Esophagus (tissue), 2 donors: ENCODE results near the gene NFKBIE. TPM values are rescaled to one million over a fixed set of nuclear protein-coding genes. Genes with fewer than 3 reads are reported as not detected.

Experiments
- H3K27ac ChIP-seq, 2 donors: one replicate each; pipeline ENCODE4 v1.5.1; 2013; ENCODE audit warnings: low read depth in 2 of 2, mild to moderate bottlenecking in 2 of 2, inconsistent platforms in 1 of 2, low read length in 1 of 2, moderate library complexity in 1 of 2
- H3K27me3 ChIP-seq, 2 donors: one replicate each; pipeline ENCODE4 v1.6.1; 2013; ENCODE audit warnings: low read length in 2 of 2, control low read depth in 1 of 2, mild to moderate bottlenecking in 1 of 2; ENCODE audit not compliant: insufficient read depth in 2 of 2, control insufficient read depth in 1 of 2
- H3K36me3 ChIP-seq, 2 donors: one replicate each; pipeline ENCODE4 v1.6.1; 2013; ENCODE audit warnings: low read length in 1 of 2; ENCODE audit not compliant: control insufficient read depth in 2 of 2, insufficient read depth in 2 of 2
- H3K4me1 ChIP-seq, 2 donors: one replicate each; pipeline ENCODE4 v1.6.1; 2013; ENCODE audit warnings: low read length in 1 of 2; ENCODE audit not compliant: control insufficient read depth in 2 of 2, insufficient read depth in 2 of 2
- H3K4me3 ChIP-seq, 2 donors: one replicate each; pipeline ENCODE4 v1.5.1; 2013; ENCODE audit warnings: low read length in 2 of 2, mild to moderate bottlenecking in 2 of 2, low read depth in 1 of 2, moderate library complexity in 1 of 2
- H3K9me3 ChIP-seq, 2 donors: one replicate each; pipeline ENCODE4 v1.6.1; 2013; ENCODE audit warnings: mild to moderate bottlenecking in 2 of 2, low read depth in 1 of 2, low read length in 1 of 2, moderate library complexity in 1 of 2; ENCODE audit not compliant: control insufficient read depth in 2 of 2, insufficient read depth in 1 of 2
- WGBS, 2 donors: extraction: QIAGEN DNeasy Blood & Tissue Kit; methylation state at CpG; one replicate each; pipeline ENCODE4 v1.1.7; 2013; 5-methylcytosine and 5-hydroxymethylcytosine counted together
- polyA plus RNA-seq, 2 donors: library from polyadenylated mRNA; stranded (reverse); fragments of 200-250 nt; gene quantifications; one replicate each; pipeline ENCODE4 v1.2.3, GENCODE V29; 2013
- donor health status: healthy with polysubstance abuse.
- donor health status: Bipolar disorder and iron deficiency.

Gene NFKBIE
- polyA plus RNA-seq, 2 donors = 3.8 to 8.1 TPM

- no peak overlapping the region for H3K27ac ChIP-seq
- H3K27me3 ChIP-seq = peaks cover 0 to 12% of the 10 kb centered on the region in 2 donors
- 22 to 27% methylated on average over 5 of the region's 5 CpGs for WGBS, 2 donors
- peaks cover 6 to 13% of the 10 kb centered on the region in 2 donors for H3K4me1 ChIP-seq
- no peaks in the 10 kb centered on the region for H3K36me3 ChIP-seq
- H3K9me3 ChIP-seq = no peaks in the 10 kb centered on the region
- H3K4me3 ChIP-seq = no peak overlapping the region
Measured at GRCh38 chr6:44268095-44268628, 2.8 kb upstream of the NFKBIE start.

GRCh38 chr6:44267252-44267651 is 1.9 kb upstream of the NFKBIE start:
- peaks cover 0 to 10% of the 10 kb centered on the region in 2 donors for H3K27me3 ChIP-seq
- peaks cover 7 to 22% of the 10 kb centered on the region in 2 donors for H3K4me1 ChIP-seq
- no peak overlapping the region for H3K27ac ChIP-seq
- H3K36me3 ChIP-seq = peaks cover 0 to under 1% of the 10 kb centered on the region in 2 donors
- H3K4me3 ChIP-seq = no peak overlapping the region
- no peaks in the 10 kb centered on the region for H3K9me3 ChIP-seq
- WGBS, 2 donors = 72 to 74% methylated on average over 10 of the region's 10 CpGs

GRCh38 chr6:44266347-44266746 is 996 bp upstream of the NFKBIE start:
- Histone ChIP-seq H3K4me1 (peaks cover 7 to 22% of the 10 kb centered on the region in 2 donors), H3K36me3 (peaks cover 0 to 4% of the 10 kb centered on the region in 2 donors), H3K27me3 (peaks cover 0 to 9% of the 10 kb centered on the region in 2 donors), H3K27ac (no peak overlapping the region), H3K9me3 (no peaks in the 10 kb centered on the region), H3K4me3 (no peak overlapping the region)
- 79 to 80% methylated on average over 3 of the region's 3 CpGs for WGBS, 2 donors

- peaks cover 0 to 4% of the 10 kb centered on the region in 2 donors for H3K36me3 ChIP-seq
- peaks cover 7 to 22% of the 10 kb centered on the region in 2 donors for H3K4me1 ChIP-seq
- H3K27me3 ChIP-seq = peaks cover 0 to 7% of the 10 kb centered on the region in 2 donors
- no peak overlapping the region for H3K27ac ChIP-seq
- peak overlapping the region in 1 of 2 donors; percentile 68 for H3K4me3 ChIP-seq
- no peaks in the 10 kb centered on the region for H3K9me3 ChIP-seq
- 63% methylated on average over 17 of the region's 17 CpGs for WGBS, 2 donors
Measured at GRCh38 chr6:44265722-44266233, 427 bp upstream of the NFKBIE start.

- peak overlapping the region; percentile 60 to 71 for H3K27ac ChIP-seq
- H3K4me3 ChIP-seq = peak overlapping the region; percentile 68 to 72
- H3K27me3 ChIP-seq = no peaks in the 10 kb centered on the region
- no peaks in the 10 kb centered on the region for H3K9me3 ChIP-seq
- H3K36me3 ChIP-seq = peaks cover 0 to 12% of the 10 kb centered on the region in 2 donors
- 5 to 7% methylated on average over 13 of the region's 13 CpGs for WGBS, 2 donors
- peaks cover 7 to 22% of the 10 kb centered on the region in 2 donors for H3K4me1 ChIP-seq
Measured at GRCh38 chr6:44264154-44265006, 971 bp downstream of the NFKBIE start.

GRCh38 chr6:44263354-44264100 is 1.8 kb downstream of the NFKBIE start:
- Histone ChIP-seq H3K4me1 (peaks cover 7 to 22% of the 10 kb centered on the region in 2 donors), H3K27me3 (no peaks in the 10 kb centered on the region), H3K4me3 (peak overlapping the region; percentile 68 to 72), H3K27ac (peak overlapping the region; percentile 18 to 38), H3K9me3 (no peaks in the 10 kb centered on the region), H3K36me3 (peaks cover 0 to 12% of the 10 kb centered on the region in 2 donors)
- WGBS, 2 donors = 31 to 32% methylated on average over 9 of the region's 9 CpGs

GRCh38 chr6:44262467-44263353 is 2.6 kb downstream of the NFKBIE start:
- Histone ChIP-seq H3K27ac (peak overlapping the region in 1 of 2 donors; percentile 18), H3K4me3 (peak overlapping the region; percentile 68 to 72)

GRCh38 chr6:44261581-44261980 is 3.8 kb downstream of the NFKBIE start:
- H3K4me3 ChIP-seq = no peak overlapping the region
- peaks cover 7 to 24% of the 10 kb centered on the region in 2 donors for H3K4me1 ChIP-seq
- H3K36me3 ChIP-seq = peaks cover 0 to 12% of the 10 kb centered on the region in 2 donors
- no peaks in the 10 kb centered on the region for H3K9me3 ChIP-seq
- WGBS, 2 donors = 93 to 97% methylated on average over 8 of the region's 8 CpGs
- H3K27ac ChIP-seq = no peak overlapping the region
- no peaks in the 10 kb centered on the region for H3K27me3 ChIP-seq

More at GRCh38 chr6:44262467-44263353, 2.6 kb downstream of the NFKBIE start:
- H3K4me1 ChIP-seq = peaks cover 7 to 22% of the 10 kb centered on the region in 2 donors
- no peaks in the 10 kb centered on the region for H3K9me3 ChIP-seq
- no peaks in the 10 kb centered on the region for H3K27me3 ChIP-seq
- peaks cover 0 to 12% of the 10 kb centered on the region in 2 donors for H3K36me3 ChIP-seq
- WGBS, 2 donors = 52 to 58% methylated on average over 7 of the region's 7 CpGs
